T-helper 1 cell treated with Interleukin-12 subunit alpha and Interleukin-12 subunit beta and Interleukin-4 antibody, amounts not matched to agents 30 μg/mL and 1 μg/mL, for 36 hours (primary cell): ENCODE data around the gene ABHD10.

Experiments
- H3K27ac Mint-ChIP-seq: one replicate; pipeline ENCODE4 v1.8.0; 2021; ENCODE audit warnings: mild to moderate bottlenecking, mixed read lengths
- H3K27me3 Mint-ChIP-seq: one replicate; pipeline ENCODE4 v1.8.0; 2021; ENCODE audit warnings: low read depth, mixed read lengths
- H3K36me3 Mint-ChIP-seq: one replicate; pipeline ENCODE4 v1.8.0; 2021; ENCODE audit warnings: low read depth, mixed read lengths
- H3K4me1 Mint-ChIP-seq: one replicate; pipeline ENCODE4 v1.8.0; 2021; ENCODE audit warnings: low read depth, mixed read lengths
- H3K4me3 Mint-ChIP-seq: one replicate; pipeline ENCODE4 v1.8.0; 2021; ENCODE audit warnings: mild to moderate bottlenecking, moderate library complexity, mixed read lengths
- H3K9me3 Mint-ChIP-seq: one replicate; pipeline ENCODE4 v1.8.0; 2021; ENCODE audit warnings: mixed read lengths

ABHD10 gene

GRCh38 chr3:111976254-111976653 lies 2.6 kb upstream of the ABHD10 start:
- Mint-ChIP-seq H3K36me3 (peaks cover 3% of the 10 kb centered on the region), H3K9me3 (no peaks in the 10 kb centered on the region), H3K27ac (no peak overlapping the region), H3K4me3 (no peak overlapping the region), H3K27me3 (peaks cover 28% of the 10 kb centered on the region), H3K4me1 (peaks cover 25% of the 10 kb centered on the region)

DNA sequence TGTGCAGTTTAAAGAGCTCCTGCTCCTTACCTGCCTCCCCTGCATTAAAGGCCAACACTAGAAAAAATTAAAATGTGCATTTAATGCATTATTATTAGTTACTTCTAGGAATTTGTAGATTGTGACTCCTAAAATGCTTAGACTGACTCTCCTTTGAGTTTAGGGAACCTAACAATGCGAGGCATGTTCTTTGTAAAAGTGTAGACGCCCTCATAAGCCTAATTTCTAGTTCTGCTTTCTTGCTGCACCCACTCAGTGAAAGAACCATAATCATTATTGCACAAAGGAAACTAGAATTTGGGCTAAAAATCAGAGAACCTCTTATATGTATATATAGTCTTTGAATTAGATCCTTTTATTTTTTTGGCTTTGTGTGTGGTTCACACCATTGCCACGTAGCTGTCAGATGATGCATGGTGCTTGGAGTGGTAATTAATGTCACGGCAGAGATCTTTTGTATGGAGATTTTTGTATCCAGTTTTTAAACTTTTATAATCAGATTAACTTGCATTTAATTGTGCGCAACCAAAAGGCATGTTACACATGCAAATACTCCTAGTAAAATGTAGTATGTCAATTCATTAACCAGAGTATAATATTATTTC lies 710 bp downstream of the ABHD10 start:
- Mint-ChIP-seq H3K4me3 (peak overlapping the region; percentile 81), H3K9me3 (no peaks in the 10 kb centered on the region), H3K27me3 (peaks cover 19% of the 10 kb centered on the region), H3K4me1 (peaks cover 43% of the 10 kb centered on the region), H3K36me3 (peaks cover 9% of the 10 kb centered on the region), H3K27ac (peak overlapping the region; percentile 81)

DNA sequence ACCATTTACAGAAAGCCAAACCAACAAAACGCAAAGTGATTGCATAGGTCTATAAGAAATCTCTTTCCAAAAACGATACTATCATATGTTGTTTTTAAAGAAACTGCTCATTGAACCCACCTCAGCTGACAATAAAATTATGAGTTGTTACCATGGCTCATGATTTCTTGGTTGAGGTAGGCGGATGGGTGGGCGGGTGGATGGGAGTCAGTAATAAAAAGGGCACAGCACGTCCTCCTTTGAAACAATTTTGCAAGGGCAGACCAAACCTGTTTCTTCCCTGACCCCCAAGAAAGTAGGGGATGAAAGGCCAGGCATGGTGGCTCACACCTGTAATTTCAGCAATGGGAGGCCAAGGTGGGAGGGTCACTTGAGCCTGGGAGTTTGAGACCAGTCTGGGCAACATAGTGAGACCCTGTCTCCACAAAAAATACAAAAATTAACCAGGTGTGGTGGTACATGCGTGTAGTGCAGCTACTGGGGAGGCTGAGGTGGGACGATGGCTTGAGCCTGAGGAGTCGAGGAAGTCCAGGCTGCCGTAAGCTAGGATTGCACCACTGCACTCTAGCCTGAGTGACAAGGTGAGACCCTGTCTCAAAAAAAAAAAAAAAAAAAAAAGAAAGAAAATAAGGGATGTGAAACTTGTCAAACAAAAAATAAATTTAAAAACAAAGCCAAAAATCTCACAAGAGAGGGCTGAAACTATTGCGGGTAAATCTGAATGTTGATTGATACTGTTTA lies 2.1 kb downstream of the ABHD10 start:
- peaks cover 14% of the 10 kb centered on the region for H3K36me3 Mint-ChIP-seq
- H3K4me1 Mint-ChIP-seq: peaks cover 55% of the 10 kb centered on the region
- H3K9me3 Mint-ChIP-seq: no peaks in the 10 kb centered on the region
- peaks cover 19% of the 10 kb centered on the region for H3K27me3 Mint-ChIP-seq
- H3K27ac Mint-ChIP-seq: no peak overlapping the region
- H3K4me3 Mint-ChIP-seq: peak overlapping the region; percentile 81

DNA sequence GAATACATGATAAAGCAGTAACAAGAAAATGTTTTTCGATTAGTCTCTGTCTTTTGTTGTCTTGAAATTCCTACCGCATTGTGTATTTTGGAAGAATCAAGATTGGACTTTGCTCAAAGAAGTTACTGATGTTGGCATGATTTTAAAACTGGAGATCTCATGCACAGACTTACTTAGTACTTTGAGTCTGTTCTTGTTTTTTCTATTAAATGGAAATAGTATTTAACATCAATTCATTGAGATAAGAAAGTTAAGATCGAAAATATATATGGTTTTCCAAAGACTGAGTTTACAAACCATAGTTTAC lies 2.6 kb downstream of the ABHD10 start:
- peaks cover 18% of the 10 kb centered on the region for H3K36me3 Mint-ChIP-seq
- no peaks in the 10 kb centered on the region for H3K9me3 Mint-ChIP-seq
- peaks cover 14% of the 10 kb centered on the region for H3K27me3 Mint-ChIP-seq
- peaks cover 55% of the 10 kb centered on the region for H3K4me1 Mint-ChIP-seq
- H3K4me3 Mint-ChIP-seq: no peak overlapping the region
- H3K27ac Mint-ChIP-seq: no peak overlapping the region

- Mint-ChIP-seq H3K4me1 (peaks cover 61% of the 10 kb centered on the region), H3K9me3 (no peaks in the 10 kb centered on the region), H3K27ac (peak overlapping the region; percentile 15), H3K27me3 (no peaks in the 10 kb centered on the region), H3K36me3 (peaks cover 34% of the 10 kb centered on the region), H3K4me3 (no peak overlapping the region)
Observed at GRCh38 chr3:111984636-111985298, 5.9 kb downstream of the ABHD10 start.

GRCh38 chr3:111986800-111987199 lies 8.0 kb downstream of the ABHD10 start:
- peaks cover 42% of the 10 kb centered on the region for H3K4me1 Mint-ChIP-seq

GRCh38 chr3:111989061-111989678 lies 10.3 kb downstream of the ABHD10 start:
- H3K27ac Mint-ChIP-seq: no peak overlapping the region
- H3K27me3 Mint-ChIP-seq: no peaks in the 10 kb centered on the region
- peaks cover 30% of the 10 kb centered on the region for H3K4me1 Mint-ChIP-seq
- no peaks in the 10 kb centered on the region for H3K9me3 Mint-ChIP-seq
- H3K36me3 Mint-ChIP-seq: peaks cover 38% of the 10 kb centered on the region
- no peak overlapping the region for H3K4me3 Mint-ChIP-seq

More at GRCh38 chr3:111986800-111987199, 8.0 kb downstream of the ABHD10 start:
- Mint-ChIP-seq H3K27me3 (no peaks in the 10 kb centered on the region), H3K4me3 (no peak overlapping the region), H3K9me3 (no peaks in the 10 kb centered on the region), H3K27ac (peak overlapping the region; percentile 14), H3K36me3 (peaks cover 37% of the 10 kb centered on the region)

DNA sequence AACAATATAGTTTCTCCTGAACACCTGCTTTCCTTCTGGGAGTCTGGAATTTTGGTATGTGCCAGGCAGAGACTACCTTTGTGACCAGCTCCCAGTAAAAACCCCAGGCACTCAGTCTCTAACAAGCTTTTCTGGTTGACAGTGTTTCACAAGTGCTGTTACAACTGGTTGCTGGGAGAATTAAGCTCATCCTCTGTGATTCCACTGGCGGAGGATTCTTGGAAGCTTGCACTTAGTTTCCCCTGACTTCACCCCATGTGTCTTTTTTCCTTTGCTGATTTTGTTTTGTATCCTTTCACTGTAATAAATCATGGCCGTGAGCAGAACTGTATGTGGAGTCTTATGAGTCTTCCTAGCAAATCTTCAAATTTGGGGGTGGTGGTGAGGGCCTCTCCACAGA lies 14.2 kb downstream of the ABHD10 start:
- peaks cover 6% of the 10 kb centered on the region for H3K4me1 Mint-ChIP-seq
- no peak overlapping the region for H3K27ac Mint-ChIP-seq
- H3K36me3 Mint-ChIP-seq: peaks cover 19% of the 10 kb centered on the region
- H3K4me3 Mint-ChIP-seq: no peak overlapping the region
- H3K27me3 Mint-ChIP-seq: no peaks in the 10 kb centered on the region
- no peaks in the 10 kb centered on the region for H3K9me3 Mint-ChIP-seq

DNA sequence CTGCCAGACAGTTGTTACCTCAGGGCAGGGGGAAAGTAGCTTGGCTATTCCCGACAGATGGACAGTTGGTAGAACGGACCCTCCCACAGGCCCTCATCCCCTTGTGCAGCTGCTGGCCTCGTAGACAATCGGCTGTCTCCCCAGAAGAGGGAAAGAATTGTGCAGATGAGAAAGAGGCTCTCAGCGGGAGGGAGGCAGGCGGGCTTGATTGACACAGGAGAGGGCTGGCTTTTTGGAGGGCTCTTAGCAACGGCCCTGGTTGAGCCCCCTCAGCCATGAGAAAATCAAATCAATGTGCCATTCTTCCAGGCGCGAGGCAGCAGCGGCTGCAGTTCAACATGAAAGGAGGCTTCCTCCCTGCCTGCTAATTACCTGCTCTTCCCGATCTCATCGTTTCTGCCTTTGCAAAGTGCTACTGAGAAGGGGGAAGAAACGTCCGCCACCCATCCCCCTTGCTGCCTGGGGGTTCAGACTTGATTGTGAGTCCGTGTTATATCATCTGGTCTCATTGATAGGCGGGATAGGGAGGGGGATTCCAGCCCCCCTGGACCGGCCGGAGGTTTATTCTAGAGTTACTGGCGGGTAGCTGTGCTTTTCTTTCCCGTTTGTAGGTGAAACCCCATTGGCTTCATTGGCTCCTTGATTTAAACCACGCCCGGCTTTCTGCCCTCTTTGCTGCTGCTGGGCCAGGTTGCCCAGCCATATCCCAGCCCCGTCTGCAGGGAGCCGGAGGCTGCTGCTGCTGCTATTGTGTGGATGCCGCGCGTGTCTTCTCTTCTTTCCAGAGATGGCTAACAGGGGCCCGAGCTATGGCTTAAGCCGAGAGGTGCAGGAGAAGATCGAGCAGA lies 20.0 kb downstream of the ABHD10 start, which contains the start of gene TAGLN3:
TAGLN3 (plus strand) TSS at position 287 of the 848 bp plus-strand sequence; CDS start at position 788, 501 bp downstream.
- Mint-ChIP-seq H3K4me3 (peak within 1 kb of the TSS; percentile 72), H3K36me3 (peaks cover 3% of the 10 kb centered on the region), H3K4me1 (peaks cover 35% of the 10 kb centered on the region), H3K9me3 (no peaks in the 10 kb centered on the region), H3K27ac (no peak within 1 kb of the TSS), H3K27me3 (no peaks in the 10 kb centered on the region)

DNA sequence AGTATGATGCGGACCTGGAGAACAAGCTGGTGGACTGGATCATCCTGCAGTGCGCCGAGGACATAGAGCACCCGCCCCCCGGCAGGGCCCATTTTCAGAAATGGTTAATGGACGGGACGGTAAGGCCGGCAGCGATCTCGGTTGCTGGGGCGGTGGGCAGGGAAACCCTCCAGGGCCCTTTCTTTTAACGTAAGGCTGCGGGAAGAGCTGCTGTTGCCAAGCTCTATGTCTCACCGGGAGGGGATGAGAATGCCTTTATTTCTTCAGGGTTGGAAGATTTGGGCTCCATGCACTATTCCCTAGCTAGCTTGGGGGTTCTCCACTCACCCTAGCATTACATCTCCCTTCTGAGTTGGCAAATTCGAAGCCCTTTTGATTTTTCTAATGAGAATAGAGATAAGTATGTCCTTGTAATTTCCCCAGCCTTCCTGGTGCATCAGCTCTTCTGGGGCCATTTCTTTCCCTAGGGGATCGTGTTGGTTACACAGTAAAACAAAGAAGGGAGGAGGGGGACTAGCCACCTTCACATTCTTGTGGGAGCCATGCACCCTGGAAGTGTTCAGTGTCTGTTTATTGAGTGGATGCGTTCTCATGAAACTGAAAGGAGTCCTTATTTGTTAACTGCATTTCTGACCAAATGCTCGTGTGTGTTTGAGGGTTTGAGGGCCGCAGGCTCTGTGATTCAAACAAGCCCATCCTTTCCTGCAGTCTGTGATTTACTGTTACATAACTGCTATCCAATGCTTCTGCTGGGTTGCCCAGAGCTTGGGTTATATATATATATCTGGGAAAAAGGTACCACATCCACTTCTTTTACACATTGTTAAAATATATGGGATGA lies 20.9 kb downstream of the ABHD10 start:
- H3K36me3 Mint-ChIP-seq: peaks cover 3% of the 10 kb centered on the region
- no peaks in the 10 kb centered on the region for H3K9me3 Mint-ChIP-seq
- H3K4me3 Mint-ChIP-seq: no peak overlapping the region
- no peak overlapping the region for H3K27ac Mint-ChIP-seq
- H3K27me3 Mint-ChIP-seq: no peaks in the 10 kb centered on the region
- H3K4me1 Mint-ChIP-seq: peaks cover 42% of the 10 kb centered on the region

- Mint-ChIP-seq H3K36me3 (peaks cover under 1% of the 10 kb centered on the region), H3K4me3 (no peak overlapping the region), H3K27me3 (no peaks in the 10 kb centered on the region), H3K9me3 (no peaks in the 10 kb centered on the region), H3K27ac (no peak overlapping the region), H3K4me1 (peaks cover 45% of the 10 kb centered on the region)
Observed at GRCh38 chr3:112000367-112000771, 21.5 kb downstream of the ABHD10 start.

DNA sequence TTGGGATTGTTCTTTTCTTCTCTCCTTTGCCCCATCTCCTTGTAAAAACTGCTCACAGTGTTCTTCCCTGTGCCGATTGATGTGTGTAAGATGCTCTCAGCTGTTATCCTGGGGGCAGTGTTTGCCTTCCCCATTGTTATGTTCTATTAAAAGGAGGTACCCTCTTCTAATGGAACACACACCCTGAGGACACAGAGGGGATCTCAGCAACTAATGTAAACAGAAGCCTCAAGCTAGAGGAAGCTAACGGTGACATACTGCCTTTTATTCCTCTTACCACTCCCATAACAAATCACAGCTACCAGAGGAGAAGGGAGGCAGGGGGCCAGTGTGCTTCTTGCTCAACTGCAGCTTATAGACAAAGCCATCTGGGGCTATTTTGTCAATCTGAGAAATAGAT lies 22.1 kb downstream of the ABHD10 start:
- Mint-ChIP-seq H3K9me3 (no peaks in the 10 kb centered on the region), H3K27ac (no peak overlapping the region), H3K4me1 (peaks cover 45% of the 10 kb centered on the region), H3K27me3 (no peaks in the 10 kb centered on the region), H3K36me3 (no peaks in the 10 kb centered on the region), H3K4me3 (no peak overlapping the region)

DNA sequence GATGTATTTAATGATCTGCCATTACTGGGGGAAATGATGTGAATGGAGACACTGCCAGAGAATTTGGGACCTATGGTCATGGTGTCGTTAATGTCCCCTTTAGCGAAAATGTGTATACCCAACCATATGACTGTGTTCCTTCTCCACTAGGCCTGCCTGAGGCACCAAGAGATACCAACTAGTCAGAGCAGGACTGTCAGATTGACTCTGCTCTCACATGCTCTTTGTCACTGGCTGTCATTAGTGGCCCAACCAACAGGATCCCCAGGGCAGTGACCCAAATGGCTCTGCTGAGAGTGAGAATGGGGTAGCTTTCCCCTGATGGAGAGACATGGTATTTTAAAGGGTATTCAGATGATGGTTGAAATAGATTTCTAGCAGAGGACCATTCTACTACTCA lies 22.7 kb downstream of the ABHD10 start:
- H3K9me3 Mint-ChIP-seq: no peaks in the 10 kb centered on the region
- no peak overlapping the region for H3K4me3 Mint-ChIP-seq
- H3K27me3 Mint-ChIP-seq: no peaks in the 10 kb centered on the region
- peaks cover 45% of the 10 kb centered on the region for H3K4me1 Mint-ChIP-seq
- H3K27ac Mint-ChIP-seq: no peak overlapping the region
- H3K36me3 Mint-ChIP-seq: no peaks in the 10 kb centered on the region
